ENCODE data around the gene CADM4. TPM values are rescaled to one million over a fixed set of nuclear protein-coding genes. Genes with fewer than 3 reads are reported as not detected.

The CADM4 gene
- total and polyA plus RNA-seq, 4 donors = 0.47 to 4.9 (median 3.3) TPM

DNA sequence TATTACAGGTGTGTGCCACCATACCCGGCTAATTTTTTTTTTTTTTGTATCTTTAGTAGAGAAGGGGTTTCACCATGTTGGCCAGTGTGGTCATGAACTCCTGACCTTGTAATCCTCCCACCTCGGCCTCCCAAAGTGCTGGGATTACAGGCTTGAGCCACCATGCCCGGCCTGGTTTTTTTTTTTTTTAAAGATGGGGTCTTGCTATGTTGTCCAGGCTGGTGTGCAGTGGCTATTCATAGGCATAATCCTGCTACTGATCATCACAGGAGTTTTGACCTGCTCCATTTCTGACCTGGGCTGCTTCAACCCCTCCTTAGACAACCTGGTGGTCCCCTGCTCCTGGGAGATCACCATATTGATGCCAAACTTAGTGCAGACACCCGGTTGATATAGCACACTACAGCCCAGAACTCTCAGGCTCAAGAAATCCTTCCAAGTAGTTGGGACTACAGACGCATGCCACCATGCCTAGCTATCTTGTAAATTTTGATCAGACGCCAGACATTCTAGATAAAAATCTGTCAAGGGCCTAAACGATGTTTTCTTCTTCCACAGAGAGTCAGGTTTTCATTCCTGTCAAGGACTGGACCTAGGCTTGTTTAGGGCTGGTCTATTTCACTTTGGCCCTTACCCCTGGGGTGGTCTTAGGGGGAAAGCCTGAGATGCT lies 20.8 kb upstream of the CADM4 start:
- no peak overlapping the region for H3K9ac ChIP-seq (ENCODE audit: low read depth in 1 of 2, low read length in 2 of 2)
- TF ChIP-seq GABPA (IDR thresholded peaks at IDR 0.05 in 1 of 2, conservative IDR thresholded peaks at IDR 0.05 in 1 of 2) (no peak), ATF3 (IDR thresholded peaks at IDR 0.05) (no peak), CTCF (IDR thresholded peaks at IDR 0.05; ENCODE audit: low read depth, low read length, missing input control) (no peak), ZBTB33 (IDR thresholded peaks at IDR 0.05) (no peak), NR2F2 (IDR thresholded peaks at IDR 0.05) (no peak), YY1 (IDR thresholded peaks at IDR 0.05) (no peak), HNF4A (conservative IDR thresholded peaks at IDR 0.05) (no peak), SP1 (IDR thresholded peaks at IDR 0.05) (no peak), HNF4G (IDR thresholded peaks at IDR 0.05) (no peak), MAX (IDR thresholded peaks at IDR 0.05) (no peak), JUND (IDR thresholded peaks at IDR 0.05) (no peak), FOXA2 (IDR thresholded peaks at IDR 0.05) (no peak), TAF1 (conservative IDR thresholded peaks at IDR 0.05) (no peak), REST (IDR thresholded peaks at IDR 0.05) (no peak), RAD21 (IDR thresholded peaks at IDR 0.05) (no peak), EGR1 (IDR thresholded peaks at IDR 0.05; ENCODE audit: low read depth in 2 of 2) (no peak)
- H3K36me3 ChIP-seq (ENCODE audit: control insufficient read depth in 4 of 4, insufficient read depth in 3 of 4, low read depth in 1 of 4, low read length in 3 of 4) = peaks cover 0 to 8% (median 2%) of the 10 kb centered on the region in 4 donors
- no peaks in the 10 kb centered on the region for H3K4me1 ChIP-seq (ENCODE audit: control insufficient read depth in 4 of 4, insufficient read depth in 4 of 4, low read length in 3 of 4)
- H3K27ac ChIP-seq (ENCODE audit: low read depth in 1 of 2, low read length in 2 of 2) = no peak overlapping the region
- WGBS = 85% methylated on average over 7 of the region's 7 CpGs
- DNase-seq (ENCODE audit: low spot score) = no peak
- peaks cover 0 to 7% (median 5%) of the 10 kb centered on the region in 4 donors for H3K9me3 ChIP-seq (ENCODE audit: control insufficient read depth in 4 of 4, low read length in 3 of 4)
- H3K4me3 ChIP-seq (ENCODE audit: low read depth in 1 of 3, low read length in 3 of 3) = no peak overlapping the region
- H3K27me3 ChIP-seq (ENCODE audit: control insufficient read depth in 4 of 4, insufficient read depth in 4 of 4, low read length in 3 of 4) = no peaks in the 10 kb centered on the region

All from liver (tissue), 9 donors.